UCSD-AML1 (cell line): ENCODE measurements around the gene CEP68.
"Not testable (repeated sequence)": the region's sequence is repeated elsewhere in the genome, so short reads cannot be mapped to it uniquely, and the experiment has no call there.

Experiments
- DNase-seq: peaks from one replicate; lab custom pipeline; 2025; ENCODE audit not compliant: unreplicated experiment; lab: John Stamatoyannopoulos, UW

CEP68 gene

DNA sequence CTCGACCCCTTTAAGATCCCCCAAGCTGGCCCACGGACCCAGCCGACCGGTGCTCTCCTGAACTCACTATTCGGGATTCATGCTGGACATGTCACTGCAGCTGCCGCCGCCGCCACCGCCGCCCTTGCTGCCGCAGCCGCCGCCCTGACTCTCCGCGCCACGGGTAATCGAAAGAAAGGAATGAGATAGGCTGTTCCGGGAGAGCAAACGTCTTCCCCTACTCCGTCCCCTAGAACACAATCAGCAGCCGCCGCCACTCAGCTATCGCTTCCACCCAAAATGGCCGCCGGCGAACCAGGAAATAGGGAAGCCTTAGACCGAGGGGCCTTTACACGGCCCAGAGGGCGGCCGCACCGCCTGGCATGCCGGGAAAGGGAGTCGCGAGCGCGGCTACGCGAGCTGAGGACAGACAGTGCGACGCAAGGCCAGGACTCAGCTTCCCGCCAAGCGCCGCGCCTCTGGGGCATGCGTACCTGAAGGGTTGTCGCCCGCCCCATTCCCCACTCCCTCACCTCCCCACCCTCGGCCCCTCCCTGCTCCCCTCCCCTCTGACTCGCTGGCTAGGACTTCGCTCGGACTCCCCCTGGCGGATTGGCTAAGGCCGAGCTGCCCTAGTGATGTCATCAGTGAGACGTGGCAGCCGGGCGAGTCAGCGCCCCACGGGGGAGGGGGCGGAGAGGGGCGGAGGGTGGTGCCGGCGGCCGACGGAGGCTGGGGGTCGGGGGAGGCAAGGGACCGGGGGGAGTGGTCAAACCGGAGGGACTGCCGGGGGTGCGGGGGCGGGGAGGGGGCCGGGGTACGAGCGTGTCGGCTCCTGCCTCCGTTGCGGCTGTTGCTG, 73.8 kb downstream of the CEP68 start, which contains the start of gene RAB1A:
Gene RAB1A (minus strand): TSS at position 281 of the 838 bp plus-strand sequence. CDS start 191 bp downstream, at position 90.
- DNase-seq = peak; percentile 100

DNA sequence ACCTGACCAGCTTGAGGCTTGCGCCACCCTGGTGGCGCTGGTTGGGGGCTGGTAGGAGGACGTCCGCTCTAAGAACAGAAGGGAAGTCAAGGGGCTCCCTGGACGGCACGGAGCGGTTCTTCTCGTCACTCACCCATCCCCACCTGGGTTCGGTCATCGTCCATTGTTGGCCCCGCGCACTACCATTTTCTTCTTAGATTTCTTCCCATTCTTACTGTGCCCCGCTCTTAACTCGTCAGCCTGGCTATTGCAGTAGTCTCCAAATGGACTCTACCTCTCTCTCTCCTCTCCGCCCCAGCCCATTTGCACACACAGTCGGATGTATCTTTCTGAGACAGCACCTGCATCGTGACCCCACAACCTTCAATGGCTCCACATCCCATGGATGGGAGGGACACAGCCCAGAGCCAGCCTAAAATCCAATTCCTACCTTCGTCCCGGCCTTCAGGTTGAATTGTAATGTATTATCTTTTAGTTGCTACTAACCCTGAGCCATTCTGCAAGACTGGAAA, 74.5 kb downstream of the CEP68 start:
- no peak for DNase-seq

DNA sequence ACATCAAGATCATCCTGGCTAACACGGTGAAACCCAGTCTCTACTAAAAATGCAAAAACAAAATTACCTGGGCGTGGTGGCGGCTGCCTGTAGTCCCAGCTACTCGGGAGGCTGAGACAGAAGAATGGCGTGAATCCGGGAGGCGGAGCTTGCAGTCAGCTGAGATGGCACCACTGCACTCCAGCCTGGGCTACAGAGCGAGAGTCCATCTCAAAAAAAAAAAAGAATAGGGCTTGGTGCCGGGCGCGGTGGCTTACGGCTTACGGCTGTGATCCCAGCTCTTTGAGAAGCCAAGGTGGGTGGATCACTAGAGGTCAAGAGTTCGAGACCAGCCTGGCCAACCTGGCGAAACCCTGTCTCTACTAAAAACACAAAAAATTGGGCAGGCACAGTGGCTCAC, 76.7 kb downstream of the CEP68 start:
- not testable (repeated sequence) for DNase-seq

GRCh38 chr2:65133626-65134025, 77.4 kb downstream of the CEP68 start:
- no peak for DNase-seq

DNA sequence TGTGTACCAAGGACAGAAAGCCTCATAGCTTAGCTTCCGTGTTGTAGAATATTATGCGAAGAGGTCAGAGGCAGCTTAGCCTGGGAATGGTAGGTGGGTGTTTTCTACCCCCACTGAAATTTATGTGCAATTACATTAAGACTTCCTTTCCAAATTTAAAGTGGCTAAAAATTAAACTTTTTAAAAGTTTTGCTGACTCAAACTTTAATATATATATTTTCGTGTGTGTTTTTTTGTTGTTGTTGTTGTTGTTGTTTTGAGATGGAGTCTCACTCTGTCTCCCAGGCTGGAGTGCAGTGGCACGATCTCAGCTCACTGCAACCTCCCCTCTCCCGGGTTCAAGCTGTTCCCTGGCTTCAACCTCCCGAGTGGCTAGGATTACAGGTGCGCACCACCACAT, 77.9 kb downstream of the CEP68 start:
- DNase-seq = no peak

DNA sequence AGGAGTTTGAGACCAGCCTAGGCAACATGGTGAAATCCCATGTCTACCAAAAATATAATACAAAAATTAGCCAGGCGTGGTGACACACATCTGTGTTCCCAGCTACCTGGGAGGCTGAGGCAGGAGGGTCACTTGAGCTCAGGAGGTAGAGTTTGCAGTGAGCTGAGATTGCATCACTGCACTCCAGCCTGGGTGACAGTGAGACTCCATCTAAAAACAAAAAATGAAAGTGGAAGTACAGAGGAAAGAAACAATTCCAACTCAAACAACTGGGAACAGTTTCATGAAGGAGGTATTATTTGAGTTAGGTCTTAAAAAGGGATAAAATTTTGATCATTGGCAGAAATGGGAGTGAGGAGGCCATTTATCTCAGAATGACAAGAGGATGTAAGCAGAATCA, 80.0 kb downstream of the CEP68 start:
- DNase-seq = no peak
